Prostate gland (tissue), 2 donors: Measurements from ENCODE around the gene XIRP1. TPM values are rescaled to one million over a fixed set of nuclear protein-coding genes. Genes with fewer than 3 reads are reported as not detected.

Experiments used
- DNase-seq: peaks from one replicate; pipeline ENCODE4 v3.0.0-alpha.2; 2019; ENCODE audit warnings: low spot score
- H3K27ac ChIP-seq, 2 donors: fragments of 200-600 bp; sonication (generic); 2 replicates each; pipeline ENCODE4 v1.5.1; 2017 to 2019
- H3K27me3 ChIP-seq: fragments of 200-600 bp; sonication (generic); replicated peaks from 2 replicates; pipeline ENCODE4 v1.5.1; 2019; ENCODE audit not compliant: insufficient read depth
- H3K36me3 ChIP-seq, 2 donors: fragments of 200-600 bp; sonication (generic); 1 replicate in 1 of 2; 2 replicates in 1 of 2; pipeline versions ENCODE4 v1.5.1 to v1.8.1; 2017 to 2019
- H3K4me1 ChIP-seq: fragments of 200-600 bp; sonication (generic); replicated peaks from 2 replicates; pipeline ENCODE4 v1.5.1; 2019
- H3K4me3 ChIP-seq, 2 donors: fragments of 200-600 bp; sonication (generic); 2 replicates each; pipeline ENCODE4 v1.5.1; 2017 to 2019
- H3K9me3 ChIP-seq: fragments of 200-600 bp; sonication (generic); 2 replicates; pipeline ENCODE4 v1.5.1; 2017
- POLR2A ChIP-seq: fragments of 450-650 bp; IDR thresholded peaks from one replicate; pipeline ENCODE4 v1.6.1; 2016; ENCODE audit warnings: antibody characterized with exemption, mild to moderate bottlenecking
- POLR2AphosphoS5 ChIP-seq: sonication (generic); formaldehyde crosslinking; IDR thresholded peaks from one replicate; pipeline ENCODE4 v1.6.1; 2017; ENCODE audit warnings: antibody characterized with exemption
- WGBS: methylation state at CpG from one replicate; pipeline ENCODE4 v1.1.5; 2018; 5-methylcytosine and 5-hydroxymethylcytosine counted together
- intact Hi-C: fragments of 100-400 bp; cut with DNase I; formaldehyde crosslinking; loops from one replicate; pipeline ENCODE4 v1.14.2; 2022
- total RNA-seq, 2 donors: library from RNA; depleted of rRNA; stranded (reverse); fragments of >200 nt; gene quantifications; one replicate each; pipeline ENCODE4 v1.1.0, GENCODE V29; 2016
- TF ChIP-seq, protein P1 (sequence below), 4 experiments: fragments of 200-600 bp in 2 of 4; fragments of 450-650 bp in 2 of 4; sonication (generic) in 2 of 4; IDR thresholded peaks; 1 replicate in 3 of 4; 2 replicates in 1 of 4; pipeline ENCODE4 v1.5.1; 2016 to 2019; ENCODE audit warnings: antibody characterized with exemption in 4 of 4, mild to moderate bottlenecking in 2 of 4, moderate library complexity in 2 of 4

The XIRP1 gene
- total RNA-seq, 2 donors from 2014 or later: 0.40 to 2.2 TPM

DNA sequence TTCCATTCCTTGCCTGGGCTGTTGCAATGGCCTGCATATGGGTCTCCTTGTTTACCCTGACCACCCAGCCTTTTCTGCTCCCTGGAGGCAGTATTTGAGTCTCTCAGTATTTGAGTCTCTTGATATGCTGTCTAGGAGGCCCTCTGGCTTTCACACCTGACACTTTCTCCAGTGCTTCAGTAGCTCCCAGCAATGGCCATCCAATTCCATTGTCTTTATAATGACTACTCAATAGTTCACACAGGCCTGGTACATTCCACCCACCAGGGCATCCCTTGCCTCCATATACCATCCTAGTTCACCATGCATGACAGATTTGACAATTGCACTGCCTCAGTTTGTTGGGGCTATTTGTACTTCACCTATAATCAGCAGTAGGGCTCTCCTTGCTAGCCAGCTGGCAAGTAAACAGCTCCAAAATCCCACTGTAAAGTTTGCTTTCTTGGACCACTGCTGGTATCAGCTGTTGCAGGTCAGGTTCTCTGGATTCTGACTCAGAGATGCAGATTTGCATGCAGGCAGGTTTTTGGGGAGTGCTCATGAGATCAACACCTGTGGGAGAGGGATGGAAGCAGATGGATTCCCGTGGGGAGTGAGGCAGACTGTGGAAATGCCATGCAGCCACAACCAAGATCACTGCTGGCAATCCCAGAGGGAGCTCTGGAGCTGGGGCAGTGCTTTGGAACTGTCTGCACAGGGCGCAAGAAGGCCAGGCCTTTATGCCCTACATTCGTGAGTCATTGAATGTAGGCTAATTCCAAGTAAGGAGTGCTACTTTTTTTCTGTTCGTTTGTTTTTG lies 19.1 kb upstream of the XIRP1 start:
- intact Hi-C loops: no loop called here
- no peaks in the 10 kb centered on the region for H3K27me3 ChIP-seq
- H3K4me1 ChIP-seq: no peaks in the 10 kb centered on the region
- no peaks in the 10 kb centered on the region for H3K9me3 ChIP-seq
- no peak overlapping the region for H3K4me3 ChIP-seq
- H3K36me3 ChIP-seq: no peaks in the 10 kb centered on the region
- 81% methylated on average over 4 of the region's 4 CpGs for WGBS
- DNase-seq: no peak
- no peak overlapping the region for H3K27ac ChIP-seq
- TF ChIP-seq, protein P1, sequence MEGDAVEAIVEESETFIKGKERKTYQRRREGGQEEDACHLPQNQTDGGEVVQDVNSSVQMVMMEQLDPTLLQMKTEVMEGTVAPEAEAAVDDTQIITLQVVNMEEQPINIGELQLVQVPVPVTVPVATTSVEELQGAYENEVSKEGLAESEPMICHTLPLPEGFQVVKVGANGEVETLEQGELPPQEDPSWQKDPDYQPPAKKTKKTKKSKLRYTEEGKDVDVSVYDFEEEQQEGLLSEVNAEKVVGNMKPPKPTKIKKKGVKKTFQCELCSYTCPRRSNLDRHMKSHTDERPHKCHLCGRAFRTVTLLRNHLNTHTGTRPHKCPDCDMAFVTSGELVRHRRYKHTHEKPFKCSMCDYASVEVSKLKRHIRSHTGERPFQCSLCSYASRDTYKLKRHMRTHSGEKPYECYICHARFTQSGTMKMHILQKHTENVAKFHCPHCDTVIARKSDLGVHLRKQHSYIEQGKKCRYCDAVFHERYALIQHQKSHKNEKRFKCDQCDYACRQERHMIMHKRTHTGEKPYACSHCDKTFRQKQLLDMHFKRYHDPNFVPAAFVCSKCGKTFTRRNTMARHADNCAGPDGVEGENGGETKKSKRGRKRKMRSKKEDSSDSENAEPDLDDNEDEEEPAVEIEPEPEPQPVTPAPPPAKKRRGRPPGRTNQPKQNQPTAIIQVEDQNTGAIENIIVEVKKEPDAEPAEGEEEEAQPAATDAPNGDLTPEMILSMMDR (IDR thresholded peaks at IDR 0.05): no peak
- TF ChIP-seq POLR2AphosphoS5 (no peak), POLR2A (no peak)

GRCh38 chr3:39210078-39210477 lies 17.7 kb upstream of the XIRP1 start:
- no peaks in the 10 kb centered on the region for H3K9me3 ChIP-seq
- DNase-seq: no peak
- no peaks in the 10 kb centered on the region for H3K36me3 ChIP-seq
- WGBS: 76% methylated on average over 3 of the region's 3 CpGs
- no peak overlapping the region for H3K4me3 ChIP-seq
- H3K27ac ChIP-seq: no peak overlapping the region
- TF ChIP-seq POLR2A (no peak), POLR2AphosphoS5 (no peak)
- TF ChIP-seq, protein P1 (IDR thresholded peaks at IDR 0.05): no peak
- no peaks in the 10 kb centered on the region for H3K27me3 ChIP-seq
- H3K4me1 ChIP-seq: no peaks in the 10 kb centered on the region
- intact Hi-C loops: no loop called here

DNA sequence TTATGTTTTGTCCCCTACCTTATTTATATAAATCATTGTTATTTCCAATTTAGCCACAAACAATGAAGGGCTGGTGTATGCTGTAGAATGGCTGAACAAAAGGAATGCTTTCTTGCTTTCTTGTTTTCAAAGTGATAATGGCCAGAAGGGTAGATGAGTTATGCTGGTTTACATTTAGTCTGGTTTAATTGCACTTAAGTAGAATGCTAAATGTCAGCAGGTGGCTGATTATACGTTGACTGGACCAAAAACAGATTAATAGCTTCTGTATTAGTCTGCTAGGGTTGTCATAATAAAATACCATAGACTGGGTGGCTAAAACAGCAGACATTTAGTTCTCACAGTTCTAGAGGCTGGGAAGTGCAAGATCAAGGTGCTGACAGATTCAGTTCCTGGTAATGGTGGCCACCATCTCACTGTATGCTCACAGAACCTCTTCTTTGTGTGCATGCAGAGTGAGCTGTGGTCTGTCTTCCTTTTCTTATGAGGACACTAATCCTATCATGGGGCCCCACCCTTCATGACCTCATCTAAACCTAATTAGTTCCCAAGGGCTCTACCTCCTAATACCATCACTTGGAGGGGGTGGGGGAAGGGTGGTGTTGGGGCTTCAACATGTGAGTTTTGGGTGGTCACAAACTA lies 17.1 kb upstream of the XIRP1 start:
- no peaks in the 10 kb centered on the region for H3K9me3 ChIP-seq
- H3K4me3 ChIP-seq: no peak overlapping the region
- 73% methylated on average over 1 of the region's 1 CpG for WGBS
- TF ChIP-seq POLR2AphosphoS5: no peak
- TF ChIP-seq, protein P1 (IDR thresholded peaks at IDR 0.05): no peak
- H3K4me1 ChIP-seq: no peaks in the 10 kb centered on the region
- intact Hi-C loops: no loop called here
- no peak overlapping the region for H3K27ac ChIP-seq
- no peaks in the 10 kb centered on the region for H3K36me3 ChIP-seq
- DNase-seq: no peak
- no peaks in the 10 kb centered on the region for H3K27me3 ChIP-seq

GRCh38 chr3:39208463-39209055 lies 16.2 kb upstream of the XIRP1 start:
- H3K4me3 ChIP-seq: no peak overlapping the region
- intact Hi-C loops: no loop called here
- DNase-seq: no peak
- TF ChIP-seq, protein P1 (IDR thresholded peaks at IDR 0.05): peak in 2 of 4 experiments; percentile 37 to 46
- TF ChIP-seq POLR2A (no peak), POLR2AphosphoS5 (peak; percentile 6)
- no peaks in the 10 kb centered on the region for H3K4me1 ChIP-seq
- no peak overlapping the region for H3K27ac ChIP-seq
- H3K36me3 ChIP-seq: no peaks in the 10 kb centered on the region
- WGBS: 38% methylated on average over 7 of the region's 7 CpGs
- H3K27me3 ChIP-seq: no peaks in the 10 kb centered on the region
- no peaks in the 10 kb centered on the region for H3K9me3 ChIP-seq
